ENCODE data around the gene CATSPERE. TPM values are rescaled to one million over a fixed set of nuclear protein-coding genes. Genes with fewer than 3 reads are reported as not detected.

CATSPERE gene
- total and polyA plus RNA-seq, 12 donors = 0.18 to 2.6 (median 1.2) TPM

GRCh38 chr1:244451951-244452795 is 8.9 kb upstream of the CATSPERE start:
- Histone ChIP-seq H3K27ac (peak overlapping the region; percentile 95 to 98 (median 96)), H3K36me3 (replicated peaks in 1 of 2) (no peaks in the 10 kb centered on the region), H3K4me3 (peak overlapping the region in 2 of 4 donors; percentile 88 to 90), H3K27me3 (no peaks in the 10 kb centered on the region), H3K9me3 (replicated peaks in 1 of 3) (no peaks in the 10 kb centered on the region), H3K4me1 (replicated peaks in 1 of 2) (peaks cover 0 to 39% of the 10 kb centered on the region in 2 donors)
- DNase-seq = peak; percentile 99 to 100 (median 99)
- WGBS, 4 donors = 5 to 28% (median 7%) methylated on average over 10 to 47 of the region's 47 CpGs
- peak in 1 of 2 donors; percentile 54 for TF ChIP-seq POLR2A (IDR thresholded peaks at IDR 0.05)
- TF ChIP-seq, protein P1, sequence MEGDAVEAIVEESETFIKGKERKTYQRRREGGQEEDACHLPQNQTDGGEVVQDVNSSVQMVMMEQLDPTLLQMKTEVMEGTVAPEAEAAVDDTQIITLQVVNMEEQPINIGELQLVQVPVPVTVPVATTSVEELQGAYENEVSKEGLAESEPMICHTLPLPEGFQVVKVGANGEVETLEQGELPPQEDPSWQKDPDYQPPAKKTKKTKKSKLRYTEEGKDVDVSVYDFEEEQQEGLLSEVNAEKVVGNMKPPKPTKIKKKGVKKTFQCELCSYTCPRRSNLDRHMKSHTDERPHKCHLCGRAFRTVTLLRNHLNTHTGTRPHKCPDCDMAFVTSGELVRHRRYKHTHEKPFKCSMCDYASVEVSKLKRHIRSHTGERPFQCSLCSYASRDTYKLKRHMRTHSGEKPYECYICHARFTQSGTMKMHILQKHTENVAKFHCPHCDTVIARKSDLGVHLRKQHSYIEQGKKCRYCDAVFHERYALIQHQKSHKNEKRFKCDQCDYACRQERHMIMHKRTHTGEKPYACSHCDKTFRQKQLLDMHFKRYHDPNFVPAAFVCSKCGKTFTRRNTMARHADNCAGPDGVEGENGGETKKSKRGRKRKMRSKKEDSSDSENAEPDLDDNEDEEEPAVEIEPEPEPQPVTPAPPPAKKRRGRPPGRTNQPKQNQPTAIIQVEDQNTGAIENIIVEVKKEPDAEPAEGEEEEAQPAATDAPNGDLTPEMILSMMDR (IDR thresholded peaks at IDR 0.05) = peak in 5 of 6 experiments; percentile 39 to 55 (median 44)
- intact Hi-C loops (cut with DNase I) = loop anchor here in 1 of 2 donors (5.0 kb wide), 1 partner anchor 130 kb away; no protein-coding TSS in a partner anchor

- 74 to 86% (median 80%) methylated on average over 6 of the region's 6 CpGs for WGBS, 4 donors
- no peak for DNase-seq
- Histone ChIP-seq H3K36me3 (replicated peaks in 1 of 2) (no peaks in the 10 kb centered on the region), H3K4me1 (replicated peaks in 1 of 2) (peaks cover 0 to 16% of the 10 kb centered on the region in 2 donors), H3K4me3 (no peak overlapping the region), H3K9me3 (replicated peaks in 1 of 3) (no peaks in the 10 kb centered on the region), H3K27ac (no peak overlapping the region), H3K27me3 (no peaks in the 10 kb centered on the region)
- intact Hi-C loops (cut with DNase I) = loop anchor here in 1 of 2 donors (5.0 kb wide), 1 partner anchor 132 kb away; no protein-coding TSS in a partner anchor
- TF ChIP-seq, protein P1 (IDR thresholded peaks at IDR 0.05) = no peak
- TF ChIP-seq POLR2A (IDR thresholded peaks at IDR 0.05) = no peak
Measured at GRCh38 chr1:244454412-244454811, 6.7 kb upstream of the CATSPERE start.

- WGBS, 4 donors = 88 to 100% (median 93%) methylated on average over 1 of the region's 1 CpG
- H3K27me3 ChIP-seq = no peaks in the 10 kb centered on the region
- no peaks in the 10 kb centered on the region for H3K36me3 ChIP-seq (replicated peaks in 1 of 2)
- H3K27ac ChIP-seq = no peak overlapping the region
- H3K9me3 ChIP-seq (replicated peaks in 1 of 3) = no peaks in the 10 kb centered on the region
- TF ChIP-seq POLR2A (IDR thresholded peaks at IDR 0.05) = no peak
- TF ChIP-seq, protein P1 (IDR thresholded peaks at IDR 0.05) = no peak
- H3K4me1 ChIP-seq (replicated peaks in 1 of 2) = peaks cover 0 to 9% of the 10 kb centered on the region in 2 donors
- no peak for DNase-seq
- H3K4me3 ChIP-seq = no peak overlapping the region
- intact Hi-C loops (cut with DNase I) = no loop called here
Measured at GRCh38 chr1:244456586-244456985, 4.5 kb upstream of the CATSPERE start.

GRCh38 chr1:244458781-244459180 is 2.3 kb upstream of the CATSPERE start:
- 95 to 100% (median 96%) methylated on average over 4 of the region's 4 CpGs for WGBS, 4 donors
- no peaks in the 10 kb centered on the region for H3K36me3 ChIP-seq (replicated peaks in 1 of 2)
- no peaks in the 10 kb centered on the region for H3K27me3 ChIP-seq
- peaks cover 0 to 4% of the 10 kb centered on the region in 2 donors for H3K4me1 ChIP-seq (replicated peaks in 1 of 2)
- TF ChIP-seq, protein P1 (IDR thresholded peaks at IDR 0.05) = no peak
- no peak for TF ChIP-seq POLR2A (IDR thresholded peaks at IDR 0.05)
- no peaks in the 10 kb centered on the region for H3K9me3 ChIP-seq (replicated peaks in 1 of 3)
- no peak overlapping the region for H3K27ac ChIP-seq
- DNase-seq = no peak
- no peak overlapping the region for H3K4me3 ChIP-seq
- intact Hi-C loops (cut with DNase I) = no loop called here

All from adrenal gland (tissue), 12 donors.